Body of pancreas (tissue), 4 donors: Measurements from ENCODE around the gene HPN. TPM values are rescaled to one million over a fixed set of nuclear protein-coding genes. Genes with fewer than 3 reads are reported as not detected.

ENCODE experiments used
- ATAC-seq: fragments of 150-250 bp; one replicate; pipeline ENCODE4 v1.9.1; 2016
- DNase-seq, 4 donors: peaks; one replicate each; pipeline ENCODE4 v3.0.0-alpha.2; 2019
- H3K27ac ChIP-seq, 4 donors: fragments of 200-600 bp; sonication (generic); 1 replicate in 3 of 4; 2 replicates in 1 of 4; pipeline versions ENCODE4 v1.5.1 to v1.6.1; 2016 to 2019; ENCODE audit warnings: mild to moderate bottlenecking in 1 of 4, mixed read lengths in 1 of 4, moderate library complexity in 1 of 4
- H3K27me3 ChIP-seq, 2 donors: fragments of 200-600 bp; sonication (generic); one replicate each; pipeline ENCODE4 v1.6.0; 2016; ENCODE audit warnings: mild to moderate bottlenecking in 1 of 2
- H3K36me3 ChIP-seq, 2 donors: fragments of 200-600 bp; sonication (generic); replicated peaks in 1 of 2; 2 replicates each; pipeline ENCODE4 v1.5.1; 2016; ENCODE audit warnings: low read depth in 2 of 2; ENCODE audit not compliant: insufficient read depth in 1 of 2
- H3K4me1 ChIP-seq: fragments of 200-600 bp; sonication (generic); one replicate; pipeline ENCODE4 v1.6.0; 2016
- H3K4me3 ChIP-seq, 2 donors: fragments of 200-600 bp; sonication (generic); 1 replicate in 1 of 2; 2 replicates in 1 of 2; pipeline ENCODE4 v1.5.1; 2016 to 2019
- H3K9me3 ChIP-seq, 3 donors: fragments of 200-600 bp; sonication (generic); 1 replicate in 2 of 3; 2 replicates in 1 of 3; pipeline ENCODE4 v1.5.1; 2016
- CTCF ChIP-seq, 7 experiments: fragments of 450-650 bp in 4 of 7; fragments of 200-600 bp in 3 of 7; sonication (generic) in 3 of 7; IDR thresholded peaks; one replicate each; pipeline ENCODE4 v1.5.1; 2016 to 2019; ENCODE audit warnings: antibody characterized with exemption in 7 of 7
- POLR2A ChIP-seq, 3 donors: fragments of 450-650 bp; IDR thresholded peaks; one replicate each; pipeline ENCODE4 v1.6.1; 2016; ENCODE audit warnings: antibody characterized with exemption in 3 of 3, mild to moderate bottlenecking in 2 of 3
- WGBS, 2 donors: methylation state at CpG; one replicate each; pipeline ENCODE4 v1.1.5; 2017; 5-methylcytosine and 5-hydroxymethylcytosine counted together
- intact Hi-C: fragments of 100-400 bp; cut with DNase I; formaldehyde crosslinking; loops from one replicate; pipeline ENCODE4 v1.15.1; 2023
- total RNA-seq, 2 donors: library from RNA; depleted of rRNA; stranded (reverse); fragments of >200 nt; gene quantifications; one replicate each; pipeline ENCODE4 v1.1.0, GENCODE V29; 2016

The HPN gene
- total RNA-seq, 2 donors from 2014 or later, result 135 to 289 TPM

DNA sequence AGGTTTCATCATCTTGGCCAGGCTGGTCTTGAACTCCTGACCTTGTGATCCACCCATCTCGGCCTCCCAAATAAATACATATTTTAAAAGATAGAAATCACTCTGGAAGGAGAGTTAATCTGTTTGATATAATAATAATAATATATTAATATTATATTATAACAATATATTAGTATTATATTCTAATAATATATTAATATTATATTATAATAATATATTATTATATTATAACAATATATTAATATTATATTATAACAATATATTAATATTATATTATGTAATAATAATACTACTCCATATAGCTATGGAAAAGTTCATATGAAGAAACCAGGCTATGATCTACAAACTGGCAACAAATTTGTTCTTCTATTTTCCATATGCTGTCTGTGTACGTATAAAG lies 16.8 kb downstream of the HPN start:
- DNase-seq (no peak), ATAC-seq (no peak)
- Histone ChIP-seq H3K4me1 (peaks cover 7% of the 10 kb centered on the region), H3K9me3 (no peaks in the 10 kb centered on the region), H3K4me3 (no peak overlapping the region), H3K27me3 (no peaks in the 10 kb centered on the region), H3K27ac (no peak overlapping the region), H3K36me3 (no peaks in the 10 kb centered on the region)
- TF ChIP-seq POLR2A (IDR thresholded peaks at IDR 0.05), result no peak
- TF ChIP-seq CTCF (IDR thresholded peaks at IDR 0.05), result no peak
- 77 to 86% methylated on average over 2 of the region's 2 CpGs for WGBS, 2 donors
- intact Hi-C loops, result no loop called here

- Histone ChIP-seq H3K9me3 (no peaks in the 10 kb centered on the region), H3K27me3 (no peaks in the 10 kb centered on the region), H3K4me1 (peaks cover 16% of the 10 kb centered on the region), H3K4me3 (no peak overlapping the region), H3K36me3 (no peaks in the 10 kb centered on the region), H3K27ac (no peak overlapping the region)
- TF ChIP-seq POLR2A (IDR thresholded peaks at IDR 0.05) (no peak), CTCF (IDR thresholded peaks at IDR 0.05) (no peak)
- no peak for ATAC-seq
- intact Hi-C loops, result no loop called here
- DNase-seq, result no peak
- WGBS, 2 donors, result 91 to 94% methylated on average over 12 to 26 of the region's 26 CpGs
Observed at GRCh38 chr19:35059006-35059798, 17.7 kb downstream of the HPN start.

- H3K27me3 ChIP-seq, result no peaks in the 10 kb centered on the region
- no peak for DNase-seq
- no peak for TF ChIP-seq CTCF (IDR thresholded peaks at IDR 0.05)
- no peak for TF ChIP-seq POLR2A (IDR thresholded peaks at IDR 0.05)
- intact Hi-C loops, result no loop called here
- H3K27ac ChIP-seq, result no peak overlapping the region
- H3K9me3 ChIP-seq, result no peaks in the 10 kb centered on the region
- H3K4me3 ChIP-seq, result no peak overlapping the region
- peaks cover 18% of the 10 kb centered on the region for H3K4me1 ChIP-seq
- WGBS, 2 donors, result 87 to 89% methylated on average over 11 to 12 of the region's 15 CpGs
- no peak for ATAC-seq
- H3K36me3 ChIP-seq, result no peaks in the 10 kb centered on the region
Observed at GRCh38 chr19:35059799-35060091, 18.2 kb downstream of the HPN start.

- ATAC-seq (no peak), DNase-seq (no peak)
- H3K9me3 ChIP-seq, result no peaks in the 10 kb centered on the region
- H3K4me1 ChIP-seq, result peaks cover 18% of the 10 kb centered on the region
- no peaks in the 10 kb centered on the region for H3K27me3 ChIP-seq
- no peaks in the 10 kb centered on the region for H3K36me3 ChIP-seq
- intact Hi-C loops, result no loop called here
- TF ChIP-seq POLR2A (IDR thresholded peaks at IDR 0.05) (no peak), CTCF (IDR thresholded peaks at IDR 0.05) (no peak)
- no peak overlapping the region for H3K4me3 ChIP-seq
- no peak overlapping the region for H3K27ac ChIP-seq
- 92 to 93% methylated on average over 22 to 27 of the region's 29 CpGs for WGBS, 2 donors
Observed at GRCh38 chr19:35060160-35060855, 18.8 kb downstream of the HPN start.
